Epithelial cell of prostate (primary cell): ENCODE data around the gene IFI27.
"Not testable (repeated sequence)": the region's sequence is repeated elsewhere in the genome, so short reads cannot be mapped to it uniquely, and the experiment has no call there.

ENCODE experiments used
- DNase-seq: peaks from one replicate; pipeline ENCODE4 v3.0.0-alpha.2; 2011; ENCODE audit warnings: low read depth, low spot score
- H3K27ac ChIP-seq: fragments of 450-650 bp; 2 replicates; pipeline ENCODE4 v1.5.1; 2017; ENCODE audit warnings: mild to moderate bottlenecking

The IFI27 gene

GRCh38 chr14:94110552-94111181 is at the start of gene IFI27:
Gene IFI27, plus strand, starts transcription at chr14:94110736.
- DNase-seq: no peak
- H3K27ac ChIP-seq: no peak within 1 kb of the TSS

- H3K27ac ChIP-seq: peak overlapping the region; percentile 61
Measured at GRCh38 chr14:94062344-94062940, 48.1 kb upstream of the IFI27 start.

GRCh38 chr14:94066089-94066676 is 44.4 kb upstream of the IFI27 start:
- DNase-seq: peak; percentile 5
- H3K27ac ChIP-seq: peak overlapping the region; percentile 29

More at GRCh38 chr14:94062344-94062940, 48.1 kb upstream of the IFI27 start:
- DNase-seq: peak; percentile 41

- DNase-seq: not testable (repeated sequence)
Measured at GRCh38 chr14:94072076-94072475, 38.5 kb upstream of the IFI27 start.

GRCh38 chr14:94074534-94074933 is 36.0 kb upstream of the IFI27 start:
- no peak for DNase-seq
- no peak overlapping the region for H3K27ac ChIP-seq

More at GRCh38 chr14:94072076-94072475, 38.5 kb upstream of the IFI27 start:
- H3K27ac ChIP-seq: not testable (repeated sequence)

GRCh38 chr14:94075008-94075407 is 35.5 kb upstream of the IFI27 start:
- no peak overlapping the region for H3K27ac ChIP-seq
- DNase-seq: no peak

- no peak for DNase-seq
- H3K27ac ChIP-seq: peak overlapping the region; percentile 6
Measured at GRCh38 chr14:94077111-94077821, 33.3 kb upstream of the IFI27 start.

- peak overlapping the region; percentile 6 for H3K27ac ChIP-seq
- DNase-seq: no peak
Measured at GRCh38 chr14:94077823-94078222, 32.7 kb upstream of the IFI27 start.

- no peak for DNase-seq
- peak overlapping the region; percentile 64 for H3K27ac ChIP-seq
Measured at GRCh38 chr14:94079891-94080620, 30.5 kb upstream of the IFI27 start.

GRCh38 chr14:94080621-94081385 is 29.7 kb upstream of the IFI27 start, which contains the start of the genes DDX24 and IFI27L1:
Gene DDX24, minus strand, starts transcription at chr14:94081202. Its CDS starts 1,460 bp downstream, at chr14:94079742.
Gene IFI27L1, plus strand, starts transcription at chr14:94081310. Its CDS starts 15,628 bp downstream, at chr14:94096938.
- DNase-seq: peak; percentile 78
- peak within 1 kb of the TSS; percentile 64 for H3K27ac ChIP-seq

- DNase-seq: no peak
- peak overlapping the region; percentile 64 for H3K27ac ChIP-seq
Measured at GRCh38 chr14:94081386-94081820, 29.1 kb upstream of the IFI27 start.

GRCh38 chr14:94087891-94088290 is 22.6 kb upstream of the IFI27 start:
- peak overlapping the region; percentile 33 for H3K27ac ChIP-seq
- no peak for DNase-seq

GRCh38 chr14:94088516-94088915 is 22.0 kb upstream of the IFI27 start:
- DNase-seq: no peak
- peak overlapping the region; percentile 33 for H3K27ac ChIP-seq

GRCh38 chr14:94089479-94089878 is 21.1 kb upstream of the IFI27 start:
- H3K27ac ChIP-seq: peak overlapping the region; percentile 33
- DNase-seq: no peak

GRCh38 chr14:94093418-94093817 is 17.1 kb upstream of the IFI27 start:
- H3K27ac ChIP-seq: no peak overlapping the region
- DNase-seq: no peak

GRCh38 chr14:94097091-94097490 is 13.4 kb upstream of the IFI27 start:
- DNase-seq: no peak
- H3K27ac ChIP-seq: no peak overlapping the region

- H3K27ac ChIP-seq: no peak overlapping the region
- DNase-seq: no peak
Measured at GRCh38 chr14:94098326-94098992, 12.1 kb upstream of the IFI27 start.

GRCh38 chr14:94099006-94099405 is 11.5 kb upstream of the IFI27 start:
- no peak for DNase-seq
- no peak overlapping the region for H3K27ac ChIP-seq

GRCh38 chr14:94100847-94101246 is 9.7 kb upstream of the IFI27 start:
- no peak overlapping the region for H3K27ac ChIP-seq
- DNase-seq: no peak
